WI38 (cell line): ENCODE measurements around the gene NEDD4L.

Experiments used
- H3K4me3 ChIP-seq: 2 replicates; pipeline ENCODE4 v1.5.1; 2011; ENCODE audit warnings: low read depth, mild to moderate bottlenecking, control low read depth, low read length
- CTCF ChIP-seq: IDR thresholded peaks from 2 replicates; pipeline ENCODE4 v1.5.1; 2012; ENCODE audit warnings: low read depth, mild to moderate bottlenecking, control low read depth, low read length

NEDD4L gene

GRCh38 chr18:58005885-58006523 lies 38.0 kb upstream of the NEDD4L start:
- H3K4me3 ChIP-seq, result no peak overlapping the region
- TF ChIP-seq CTCF, result no peak

- no peak for TF ChIP-seq CTCF
- H3K4me3 ChIP-seq, result no peak overlapping the region
Measured at GRCh38 chr18:58009166-58009565, 34.9 kb upstream of the NEDD4L start.

GRCh38 chr18:58010265-58010664 lies 33.8 kb upstream of the NEDD4L start:
- TF ChIP-seq CTCF, result no peak

GRCh38 chr18:58012356-58012755 lies 31.7 kb upstream of the NEDD4L start:
- H3K4me3 ChIP-seq, result no peak overlapping the region
- no peak for TF ChIP-seq CTCF

More at GRCh38 chr18:58010265-58010664, 33.8 kb upstream of the NEDD4L start:
- H3K4me3 ChIP-seq, result no peak overlapping the region

- TF ChIP-seq CTCF, result no peak
Measured at GRCh38 chr18:58013241-58014211, 30.5 kb upstream of the NEDD4L start.

GRCh38 chr18:58015065-58015780 lies 28.8 kb upstream of the NEDD4L start:
- no peak for TF ChIP-seq CTCF
- H3K4me3 ChIP-seq, result no peak overlapping the region

More at GRCh38 chr18:58013241-58014211, 30.5 kb upstream of the NEDD4L start:
- H3K4me3 ChIP-seq, result no peak overlapping the region
